GM18873 (cell line): ENCODE measurements around the gene ACBD7.
A peak's percentile ranks its signal among the peaks of the same experiment; 100 is the strongest.

Experiments
- ATAC-seq: cut with Tn5 transposase; IDR thresholded peaks from one replicate; pipeline ENCODE4 v1.9.1; 2021; ENCODE audit warnings: mild to moderate bottlenecking, moderate library complexity, moderate number of reproducible peaks; ENCODE audit not compliant: unreplicated experiment, low FRiP score

ACBD7 gene

DNA sequence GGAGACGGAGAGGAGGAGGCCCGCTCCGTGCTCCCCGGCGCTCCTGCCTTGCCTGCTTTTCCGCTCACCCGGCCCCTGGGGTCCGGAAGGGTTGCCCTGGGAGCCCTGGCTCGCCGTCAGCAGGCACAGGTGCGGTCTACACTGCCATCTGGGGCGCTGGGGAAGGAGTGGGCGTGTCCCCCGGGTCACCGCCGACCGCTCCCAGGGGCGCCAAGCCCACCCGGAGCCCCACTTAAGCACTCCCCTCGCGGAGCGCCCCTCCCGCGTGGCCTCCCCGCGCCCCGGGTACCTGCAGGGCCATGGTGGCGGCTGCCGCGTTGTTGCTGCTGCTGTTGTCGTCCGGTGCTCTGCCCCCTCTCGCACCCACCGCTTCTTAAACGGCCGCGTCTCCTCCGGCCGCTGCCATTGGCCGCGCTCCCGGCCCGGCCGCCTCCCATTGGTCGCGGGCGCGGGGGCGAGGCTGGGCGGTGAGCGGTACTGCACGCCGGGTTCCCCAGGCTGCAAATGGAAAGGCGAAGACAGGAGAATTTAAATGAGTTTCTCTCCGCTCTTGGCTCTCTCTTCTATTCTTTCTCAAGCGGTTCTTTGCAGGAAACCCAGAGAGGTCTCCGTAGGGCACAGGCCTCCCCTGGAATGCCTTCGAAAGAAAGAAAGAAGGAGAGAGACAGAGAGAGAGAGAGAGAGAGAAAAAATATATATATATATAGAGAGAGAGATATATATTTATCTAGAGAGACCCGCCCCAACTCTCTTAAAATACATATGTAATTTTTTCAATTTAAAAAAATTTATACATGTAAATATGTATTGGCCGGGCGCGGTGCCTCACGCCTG is at the start of gene ACBD7:
TSS of gene ACBD7 (minus strand) at position 349 of the 834 bp plus-strand sequence. CDS start at position 301, 48 bp downstream.
- ATAC-seq = peak; percentile 84

DNA sequence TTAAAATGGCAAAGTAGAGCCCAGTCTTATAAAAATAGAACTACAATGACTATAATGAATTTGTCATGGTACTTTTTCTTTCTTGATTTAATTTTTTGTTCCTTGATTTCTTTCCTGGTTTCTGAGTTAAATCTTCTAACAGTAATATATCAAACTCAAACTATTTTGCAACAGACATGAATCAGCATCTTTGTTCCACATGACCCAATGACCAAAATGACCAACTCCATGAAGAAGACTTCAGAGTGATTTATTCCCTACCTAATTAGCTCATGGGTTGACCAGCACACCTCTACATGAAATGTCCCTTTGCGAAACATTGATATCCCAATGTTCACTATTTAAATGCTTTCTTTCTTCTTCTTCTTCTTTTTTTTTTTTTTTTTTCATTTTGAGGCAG is 49.1 kb upstream of the ACBD7 start:
- no peak for ATAC-seq

DNA sequence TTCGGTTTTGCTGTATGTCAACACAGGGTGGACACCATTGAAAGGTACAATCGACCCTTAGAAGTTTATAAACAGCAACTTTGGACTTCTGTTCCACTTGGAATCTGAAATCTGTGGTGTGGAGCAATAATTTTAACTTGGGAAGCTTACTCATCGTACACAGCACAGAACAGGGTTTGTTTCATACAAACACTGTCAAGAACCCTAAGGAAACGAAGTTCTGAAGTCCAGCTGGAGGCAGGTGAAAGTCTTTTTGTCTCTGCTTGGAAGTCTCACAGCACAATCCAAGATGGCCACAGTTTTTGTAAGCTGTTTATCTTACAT is 48.4 kb upstream of the ACBD7 start:
- no peak for ATAC-seq

DNA sequence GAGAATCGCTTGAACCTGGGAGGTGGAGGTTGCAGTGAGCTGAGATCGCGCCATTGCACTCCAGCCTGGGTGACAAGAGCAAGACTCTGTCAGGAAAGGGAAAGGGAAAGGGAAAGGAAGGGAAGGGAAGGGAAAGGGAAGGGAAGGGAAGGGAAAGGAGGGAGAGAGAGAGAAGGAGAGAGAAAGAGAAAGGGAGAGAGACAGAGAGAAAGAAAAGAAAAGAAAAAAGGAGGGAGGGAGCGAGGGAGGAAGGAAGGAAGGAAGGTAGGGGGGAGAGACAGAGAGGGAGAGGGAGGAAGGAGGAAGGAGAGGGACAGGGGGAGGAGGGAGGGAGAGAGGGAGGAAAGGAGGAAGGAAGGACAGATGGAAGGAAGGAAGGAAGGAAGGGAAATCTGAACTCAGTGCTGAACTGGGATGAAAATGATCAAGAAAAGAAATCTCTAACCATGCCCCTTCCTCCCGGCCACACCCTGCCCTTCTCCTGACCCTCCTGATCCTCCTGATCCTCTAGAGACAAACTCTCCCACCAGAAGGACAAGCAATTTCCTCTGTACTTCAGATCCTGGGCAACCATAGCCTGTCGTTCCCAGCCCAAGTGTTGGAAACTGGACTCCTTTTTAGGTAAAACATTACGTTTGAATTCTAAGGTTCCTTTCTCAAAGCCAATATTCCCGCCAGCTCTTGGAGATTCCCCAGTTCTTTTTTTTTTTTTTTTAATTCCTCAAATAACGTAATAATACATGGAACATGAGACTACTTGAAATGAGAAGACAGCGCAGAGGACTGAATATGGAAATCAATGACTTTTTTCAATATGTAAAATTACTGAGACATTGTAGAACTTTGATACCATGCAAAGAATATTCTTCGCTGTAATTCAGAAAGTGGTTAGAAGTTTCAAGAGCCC is 47.8 kb upstream of the ACBD7 start:
- ATAC-seq = no peak

DNA sequence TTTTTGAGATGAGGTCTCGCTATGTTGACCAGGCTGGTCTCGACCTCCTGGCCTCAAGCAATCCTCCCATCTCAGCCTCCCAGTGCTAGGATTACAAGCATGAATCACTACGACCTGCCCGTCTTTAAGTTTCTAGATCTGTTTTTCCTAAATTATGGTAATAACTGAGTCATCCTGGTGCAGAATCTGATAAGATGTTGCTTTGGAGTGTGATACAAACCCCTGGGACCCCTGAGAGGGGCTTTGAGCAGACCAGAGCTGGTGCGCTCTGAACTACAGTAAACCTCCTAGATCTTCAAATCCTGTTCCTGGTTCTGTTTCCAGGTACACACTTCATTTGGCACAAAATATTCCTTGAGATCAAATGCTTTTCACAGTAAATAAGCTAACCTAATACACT is 42.8 kb upstream of the ACBD7 start:
- ATAC-seq = no peak

DNA sequence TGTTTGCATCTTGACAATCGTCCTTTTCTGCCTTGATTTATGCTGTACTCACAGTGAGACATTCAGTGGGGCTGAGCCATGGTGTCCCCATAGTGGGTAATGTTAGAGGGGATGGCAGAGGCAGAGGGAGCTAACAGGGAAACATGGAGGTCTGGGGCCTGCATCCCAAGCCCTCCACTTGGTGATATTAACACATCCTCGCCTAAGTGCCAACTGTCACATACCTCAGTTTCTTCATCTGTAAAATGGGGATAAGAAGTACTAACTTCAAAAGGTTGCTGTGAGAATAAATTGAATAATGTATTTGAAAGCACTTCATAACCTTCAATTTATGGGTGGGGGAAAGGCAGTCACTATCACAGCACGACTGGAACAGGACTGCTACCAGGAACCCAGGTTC is 36.3 kb upstream of the ACBD7 start:
- ATAC-seq = no peak

DNA sequence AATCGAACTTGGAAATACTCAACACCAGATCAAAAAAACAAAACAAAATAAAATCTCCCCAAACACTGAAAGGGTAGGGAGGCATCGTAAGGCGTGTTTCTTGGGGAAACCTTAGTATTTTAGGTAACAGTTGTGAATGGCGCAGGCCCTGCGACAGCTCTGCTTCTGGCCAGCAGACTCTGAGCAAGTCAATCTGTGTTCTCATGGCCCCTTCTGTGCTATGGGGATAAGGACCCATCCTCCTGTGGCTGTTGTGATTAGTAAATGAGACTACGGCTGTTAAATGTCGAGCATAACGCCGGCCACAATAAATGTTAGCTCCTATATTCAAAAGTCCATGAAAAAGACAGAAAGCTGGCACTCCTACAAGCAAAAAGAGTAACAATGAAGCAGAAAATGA is 35.6 kb upstream of the ACBD7 start:
- no peak for ATAC-seq

DNA sequence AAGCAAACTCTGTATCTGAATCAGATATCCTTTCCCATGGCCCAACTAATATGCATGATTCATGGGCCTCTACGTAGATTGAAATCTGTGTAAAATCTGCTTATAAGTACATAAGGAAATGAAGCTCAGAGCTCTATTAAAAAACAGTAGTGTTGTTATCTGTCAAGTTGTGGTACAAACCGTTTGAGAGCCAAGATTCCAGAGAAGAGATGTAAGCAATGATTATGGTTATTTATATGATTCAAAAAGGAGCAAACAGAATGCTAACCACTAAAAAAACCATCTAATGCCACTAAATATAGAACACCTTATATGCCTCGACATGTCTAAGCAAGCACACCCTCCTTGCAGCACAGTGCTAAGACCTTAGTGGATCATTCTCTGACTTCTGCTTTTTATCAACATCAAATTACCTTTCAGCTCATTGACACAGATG is 35.2 kb upstream of the ACBD7 start:
- no peak for ATAC-seq

DNA sequence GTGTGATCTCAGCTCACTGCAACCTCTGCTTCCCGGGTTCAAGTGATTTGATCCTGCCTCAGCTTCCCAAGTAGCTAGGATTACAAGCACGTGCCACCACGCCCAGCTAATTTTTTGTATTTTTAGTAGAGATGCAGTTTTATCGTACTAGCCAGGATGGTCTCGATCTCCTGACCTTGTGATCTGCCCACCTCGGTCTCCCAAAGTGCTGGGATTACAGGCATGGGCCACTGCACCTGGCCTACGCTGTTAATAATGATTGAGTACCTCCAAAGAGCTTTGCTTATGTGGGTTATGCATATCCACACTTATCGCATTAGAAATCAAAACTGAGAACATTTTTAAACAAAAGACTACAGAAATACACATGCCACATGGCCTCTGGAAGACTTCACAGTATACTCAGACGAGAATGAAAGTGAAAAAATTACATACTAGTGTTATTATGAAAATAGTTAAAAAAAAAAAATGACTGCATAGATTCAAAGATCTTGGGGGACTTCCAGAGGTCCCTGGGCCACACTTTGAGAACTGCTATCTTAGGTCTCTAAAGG is 34.0 kb upstream of the ACBD7 start:
- ATAC-seq = peak; percentile 92

DNA sequence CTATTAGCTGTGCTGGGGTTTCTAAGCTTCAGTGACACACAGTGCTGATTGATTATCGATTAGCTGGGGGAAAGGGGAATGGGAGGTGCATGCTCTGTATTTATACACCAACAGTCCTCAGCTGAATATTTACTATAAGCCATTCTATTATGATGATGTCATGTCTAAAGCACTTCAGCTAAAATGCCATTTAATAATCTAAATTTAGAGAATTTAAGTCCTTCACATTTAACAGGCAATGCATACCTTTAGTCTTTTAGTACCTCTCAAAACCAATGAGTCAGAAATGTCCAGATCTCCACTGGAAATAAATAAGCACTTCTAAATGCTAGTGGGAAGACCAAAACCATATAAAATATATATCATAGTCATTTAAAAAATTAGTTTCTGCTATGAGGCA is 33.1 kb upstream of the ACBD7 start:
- ATAC-seq = no peak

DNA sequence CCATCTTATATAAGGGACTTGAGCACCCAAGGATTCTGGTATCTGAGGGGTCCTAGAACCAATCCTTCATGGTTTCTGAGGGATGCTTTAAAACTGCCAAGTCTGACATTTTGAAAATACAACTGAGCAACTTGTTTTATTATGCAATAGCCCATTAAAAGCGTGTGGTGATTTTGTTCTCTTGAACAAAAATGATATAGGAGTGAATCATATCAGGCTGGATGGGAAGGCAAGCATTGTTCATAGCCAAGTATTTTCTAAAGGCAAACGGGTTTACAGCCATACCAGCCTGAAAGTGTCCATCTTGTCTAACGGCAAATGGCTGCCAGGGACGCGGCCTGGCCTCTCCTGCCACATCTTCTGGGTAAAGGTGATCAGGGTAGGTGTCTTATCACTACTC is 31.9 kb upstream of the ACBD7 start:
- no peak for ATAC-seq

DNA sequence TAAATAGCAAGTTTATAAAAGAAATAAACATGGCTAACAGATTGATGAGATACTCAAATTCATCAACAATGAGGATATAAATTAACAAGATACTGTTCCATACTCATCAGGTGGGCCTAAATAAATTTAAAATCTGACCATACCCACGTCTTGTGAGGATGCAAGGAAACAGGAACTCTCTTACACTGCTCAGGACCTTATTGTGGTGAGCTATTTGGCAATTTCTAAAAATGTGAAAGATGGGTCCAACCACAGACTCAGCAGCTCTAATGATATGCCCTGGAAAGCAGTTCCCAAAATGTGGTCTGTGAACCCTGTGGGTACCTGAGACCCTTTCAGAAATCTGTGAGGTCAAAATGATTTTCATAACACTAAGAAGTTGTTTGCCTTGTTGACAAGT is 30.0 kb upstream of the ACBD7 start:
- ATAC-seq = no peak

DNA sequence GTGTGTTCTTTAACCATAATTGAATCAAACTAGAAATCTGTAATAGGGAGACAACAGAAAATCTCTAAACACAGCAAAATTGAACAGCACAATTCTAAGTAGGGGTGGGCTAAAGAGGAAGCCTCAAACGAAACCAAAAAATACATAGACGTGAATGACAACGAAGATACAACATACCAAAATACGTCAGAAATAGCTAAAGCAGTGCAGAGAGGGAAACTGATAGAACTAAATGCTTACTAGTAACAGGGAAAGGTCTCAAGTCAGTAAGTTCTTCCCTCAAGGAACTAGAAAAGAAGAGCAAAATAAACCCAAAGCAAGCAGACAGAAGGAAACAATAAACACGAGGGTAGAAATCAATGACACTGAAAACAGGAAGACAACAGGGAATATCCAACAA is 27.6 kb upstream of the ACBD7 start:
- no peak for ATAC-seq

DNA sequence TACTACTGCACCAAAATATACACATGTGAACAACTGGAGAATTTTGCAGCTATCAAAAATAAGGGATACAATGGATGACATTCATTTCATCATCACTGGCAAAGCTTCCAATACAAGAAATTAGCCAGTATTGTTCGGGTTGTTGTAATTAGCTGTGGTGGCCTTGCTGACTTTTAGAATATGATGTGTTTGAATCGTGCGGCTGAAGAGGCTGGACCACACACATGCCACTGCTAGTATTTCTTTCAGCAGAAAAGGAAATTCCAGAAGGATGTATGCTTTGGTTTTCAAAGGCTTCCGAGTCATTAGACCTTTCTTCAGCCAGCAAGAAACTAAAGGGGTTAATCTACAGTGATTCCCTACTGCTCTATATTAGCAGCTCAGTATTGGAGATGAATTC is 25.2 kb upstream of the ACBD7 start:
- no peak for ATAC-seq

DNA sequence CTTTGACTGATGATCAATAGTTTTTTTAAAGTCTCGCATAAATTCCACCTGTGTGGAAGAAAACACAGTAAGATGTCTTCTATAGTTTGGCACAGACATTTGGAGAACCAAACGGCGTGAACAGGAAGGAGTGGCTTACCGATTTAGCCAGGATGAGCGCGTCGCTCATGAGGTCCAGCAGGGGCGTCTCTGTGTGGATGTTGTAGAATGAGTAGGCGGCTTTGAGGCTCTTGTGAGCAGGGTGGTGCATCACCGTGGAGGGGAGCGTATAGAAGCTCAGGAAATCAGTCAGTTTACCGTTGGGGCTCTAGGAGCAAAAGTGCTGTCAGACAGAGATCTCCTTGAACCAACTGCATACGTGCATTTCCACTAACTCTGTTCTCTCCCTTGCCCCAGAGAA is 24.1 kb upstream of the ACBD7 start:
- ATAC-seq = no peak

DNA sequence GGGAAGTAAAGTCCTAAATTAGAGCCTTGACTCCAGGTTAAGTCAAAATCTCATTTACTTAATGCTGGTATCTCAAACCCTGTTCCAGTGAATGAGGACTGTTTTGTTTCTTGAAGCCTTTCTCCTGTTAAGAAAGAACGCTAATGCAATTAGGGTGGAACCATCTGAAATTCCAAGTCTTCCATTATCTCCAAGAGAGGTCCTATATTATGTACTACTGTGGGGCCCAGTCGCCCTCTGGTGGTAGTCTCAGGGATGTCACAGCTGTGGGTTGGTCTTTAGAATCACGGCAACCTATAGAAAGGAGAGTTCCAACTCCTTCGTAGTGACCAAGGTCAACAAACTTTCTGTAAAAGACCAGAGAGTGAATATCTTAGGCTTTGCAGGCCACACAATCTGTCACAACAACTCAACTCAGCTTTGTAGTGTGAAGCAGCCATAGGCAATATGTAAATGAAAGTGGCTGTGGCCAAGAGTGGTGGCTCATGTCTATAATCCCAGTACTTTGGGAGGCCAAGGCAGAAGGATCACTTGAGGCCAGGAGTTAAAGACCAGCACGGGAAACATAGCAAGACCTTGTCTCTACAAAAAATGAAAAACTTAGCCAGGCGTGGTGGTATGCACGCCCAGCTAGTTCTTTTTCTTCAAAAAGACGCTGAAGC is 17.9 kb upstream of the ACBD7 start:
- peak; percentile 72 for ATAC-seq

DNA sequence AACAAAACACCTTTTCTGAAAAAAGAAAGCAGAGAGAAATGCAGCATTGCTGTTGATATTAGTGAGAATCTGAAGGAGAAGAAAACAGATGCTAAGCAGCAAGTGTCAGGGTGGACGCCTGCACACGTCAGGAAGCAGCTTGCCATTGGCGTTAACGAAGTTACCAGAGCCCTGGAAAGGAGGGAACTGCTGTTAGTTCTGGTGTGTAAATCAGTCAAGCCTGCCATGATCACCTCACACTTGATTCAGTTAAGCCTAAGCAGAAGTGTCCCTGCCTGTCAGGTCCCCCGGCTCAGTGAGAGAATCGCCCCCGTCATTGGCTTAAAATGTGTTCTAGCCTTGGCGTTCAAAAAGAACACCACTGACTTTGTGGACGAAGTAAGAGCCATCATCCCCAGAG is 14.9 kb upstream of the ACBD7 start:
- no peak for ATAC-seq

DNA sequence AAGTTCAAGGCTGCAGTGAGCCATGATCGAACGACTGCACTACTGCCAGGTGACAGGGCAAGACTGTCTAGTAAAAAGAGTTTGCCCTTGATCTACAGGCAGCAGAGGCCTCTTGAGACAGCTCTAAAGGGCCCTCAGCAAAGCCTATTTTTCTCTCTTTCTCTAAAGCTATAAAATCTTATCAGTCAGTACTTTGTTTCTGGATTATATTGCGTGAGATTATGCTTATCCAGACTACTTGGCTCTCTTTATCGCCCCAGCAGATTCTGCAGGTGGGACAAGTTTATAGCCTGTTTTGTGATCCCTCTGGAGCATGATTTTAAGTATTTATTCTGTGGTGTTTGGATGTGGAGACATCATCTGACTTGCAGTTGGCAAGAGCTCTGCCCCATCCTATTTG is 11.3 kb upstream of the ACBD7 start:
- no peak for ATAC-seq

DNA sequence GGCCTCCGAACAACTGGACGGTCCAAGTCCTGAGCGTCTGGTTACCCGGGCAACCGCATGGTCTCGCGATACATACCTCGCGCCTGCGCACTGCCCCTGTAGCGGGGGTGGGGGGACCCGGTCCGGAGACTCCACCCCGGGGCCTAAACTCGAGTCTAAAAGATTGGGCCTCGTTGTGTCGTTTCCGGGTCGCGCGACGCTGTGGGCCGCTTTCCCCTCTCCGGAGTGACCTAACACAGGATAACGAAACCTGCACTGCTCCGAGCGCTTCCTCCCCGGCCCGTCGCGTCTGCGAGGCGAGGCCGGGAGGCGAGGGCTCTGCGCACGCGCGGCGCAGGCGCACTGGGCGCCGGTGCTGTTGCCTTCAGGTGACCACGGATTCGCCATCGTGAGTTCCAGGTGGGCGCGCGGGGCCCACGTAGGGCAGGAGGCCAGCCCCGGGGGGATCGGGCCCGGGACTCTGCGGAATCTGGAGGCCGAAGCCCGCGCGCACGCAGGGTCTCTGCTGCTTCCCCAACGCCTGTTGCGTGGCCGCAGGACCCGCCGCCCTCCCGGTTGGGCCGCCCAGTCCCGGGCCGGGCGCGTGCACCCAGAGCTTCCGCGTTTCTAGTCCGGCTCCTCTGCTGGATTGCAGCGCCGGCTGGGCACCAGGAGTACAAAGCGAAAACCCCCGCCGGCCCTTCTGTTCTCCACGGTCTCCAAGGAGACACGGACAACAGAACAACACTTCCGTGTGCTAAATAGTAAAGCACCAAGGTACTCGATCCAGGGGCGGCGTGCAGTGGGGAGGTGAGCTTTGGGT is 8.6 kb upstream of the ACBD7 start, which contains the start of gene RPP38:
TSS of gene RPP38 (plus strand) at position 345 of the 802 bp plus-strand sequence. CDS start 5,960 bp downstream, outside the sequence.
- ATAC-seq = peak; percentile 85

DNA sequence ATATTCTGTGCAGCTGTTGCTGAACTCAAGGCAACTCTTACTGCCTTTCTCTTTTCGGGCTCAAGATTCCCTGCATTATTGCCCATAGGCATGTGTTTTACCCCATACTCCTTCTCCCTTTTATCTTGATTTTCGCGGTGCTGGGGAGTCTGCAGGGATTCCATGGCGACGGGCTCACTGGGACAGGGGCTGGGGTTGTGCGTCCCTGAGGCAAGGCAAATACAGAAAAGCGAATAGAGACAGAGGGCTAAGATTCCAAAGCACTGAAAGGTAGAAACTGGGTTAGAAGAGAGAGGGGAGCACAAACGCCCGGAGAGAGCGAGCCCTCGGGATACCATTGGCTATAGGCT is 8.1 kb upstream of the ACBD7 start:
- peak; percentile 17 for ATAC-seq
